Panc1 (cell line): Measurements from ENCODE around the gene NATD1. TPM values are rescaled to one million over a fixed set of nuclear protein-coding genes. Genes with fewer than 3 reads are reported as not detected.

Experiments used
- ATAC-seq: fragments of 200-7000 bp; cut with Tn5 transposase; 2 replicates; pipeline ENCODE4 v1.9.1; 2020; ENCODE audit warnings: mild to moderate bottlenecking, moderate library complexity
- BruUV-seq: library from RNA; stranded (reverse); fragments of 400-500 nt; replicated peaks from 2 replicates; lab custom pipeline; 2021; lab: Mats Ljungman, UMichigan
- CTCF ChIA-PET: fragments of 300-600 bp; sonication (Branson Sonifier 250); formaldehyde crosslinking; loops from one replicate; lab custom pipeline; 2022; ENCODE audit warnings: antibody characterized with exemption; lab: Charles Lee
- POLR2A ChIA-PET: fragments of 300-600 bp; sonication (Branson Sonifier 250); formaldehyde crosslinking; loops from one replicate; lab custom pipeline; 2022; ENCODE audit warnings: antibody characterized with exemption; lab: Charles Lee
- DNase-seq: peaks from one replicate; pipeline ENCODE4 v3.0.0-alpha.2; 2010; ENCODE audit warnings: low read depth, low spot score
- H3K27ac ChIP-seq: 2 replicates; pipeline ENCODE4 v1.5.1; 2011; ENCODE audit warnings: mild to moderate bottlenecking, low read length, inconsistent platforms
- H3K27me3 ChIP-seq: fragments of 200-500 bp; sonication (Bioruptor generic); 2 replicates; pipeline ENCODE4 v1.6.0; 2014; ENCODE audit warnings: low read length, inconsistent platforms; ENCODE audit not compliant: control insufficient read depth, insufficient read depth
- H3K36me3 ChIP-seq: fragments of 200-500 bp; sonication (Bioruptor generic); 2 replicates; pipeline ENCODE4 v1.5.1; 2014; ENCODE audit warnings: inconsistent platforms, mild to moderate bottlenecking, low read length, moderate library complexity; ENCODE audit not compliant: control insufficient read depth, insufficient read depth
- H3K4me1 ChIP-seq: 2 replicates; pipeline ENCODE4 v1.5.1; 2011; ENCODE audit warnings: inconsistent platforms, mild to moderate bottlenecking, low read length, moderate library complexity; ENCODE audit not compliant: control insufficient read depth, insufficient read depth
- H3K4me3 ChIP-seq, 2 experiments: 2 replicates each; pipeline ENCODE4 v1.5.1; 2011 to 2012; ENCODE audit warnings: low read depth in 2 of 2, low read length in 2 of 2, mild to moderate bottlenecking in 2 of 2, inconsistent platforms in 1 of 2, moderate library complexity in 1 of 2
- H3K9me3 ChIP-seq: fragments of 200-500 bp; sonication (Bioruptor generic); 2 replicates; pipeline ENCODE4 v1.5.1; 2014; ENCODE audit warnings: low read depth, mild to moderate bottlenecking, inconsistent platforms, low read length, moderate library complexity; ENCODE audit not compliant: control insufficient read depth, insufficient read depth
- CTCF ChIP-seq: fragments of 450-650 bp; IDR thresholded peaks from 2 replicates; pipeline ENCODE4 v1.5.1; 2017; ENCODE audit warnings: mild to moderate bottlenecking
- POLR2AphosphoS5 ChIP-seq: IDR thresholded peaks from 2 replicates; pipeline ENCODE4 v1.6.1; 2012; ENCODE audit warnings: mild to moderate bottlenecking, low read depth, low read length, moderate library complexity
- REST ChIP-seq, 2 experiments: IDR thresholded peaks; 2 replicates each; pipeline ENCODE4 v1.6.1; 2011 to 2012; ENCODE audit warnings: low read depth in 2 of 2, control low read depth in 1 of 2, low read length in 1 of 2, mild to moderate bottlenecking in 1 of 2, moderate library complexity in 1 of 2; ENCODE audit not compliant: insufficient read depth in 1 of 2
- SIN3A ChIP-seq: IDR thresholded peaks from 2 replicates; pipeline ENCODE4 v1.6.1; 2012; ENCODE audit warnings: low read depth, mild to moderate bottlenecking, low read length, moderate library complexity, borderline replicate concordance; ENCODE audit not compliant: insufficient read depth
- TCF7L2 ChIP-seq: IDR thresholded peaks from 2 replicates; pipeline ENCODE4 v1.6.1; 2011; ENCODE audit warnings: mild to moderate bottlenecking, low read depth, low read length, inconsistent platforms
- in situ Hi-C: cut with HindIII; loops from 2 replicates; pipeline ENCODE4 v1.10.0; 2016; ENCODE audit warnings: low sequenced_read_pairs, low pct_unique_long_range_greater_than_20kb
- intact Hi-C: fragments of 100-400 bp; cut with micrococcal nuclease; formaldehyde crosslinking; loops from one replicate; pipeline ENCODE4 v1.10.0; 2022; ENCODE audit not compliant: unreplicated experiment
- total RNA-seq: library from RNA; stranded (reverse); gene quantifications from one replicate; pipeline ENCODE4 v1.2.1, GENCODE V29; 2021; ENCODE audit not compliant: unreplicated experiment

Gene NATD1
- total RNA-seq, 1 experiment from 2014 or later, result 2.8 TPM

DNA sequence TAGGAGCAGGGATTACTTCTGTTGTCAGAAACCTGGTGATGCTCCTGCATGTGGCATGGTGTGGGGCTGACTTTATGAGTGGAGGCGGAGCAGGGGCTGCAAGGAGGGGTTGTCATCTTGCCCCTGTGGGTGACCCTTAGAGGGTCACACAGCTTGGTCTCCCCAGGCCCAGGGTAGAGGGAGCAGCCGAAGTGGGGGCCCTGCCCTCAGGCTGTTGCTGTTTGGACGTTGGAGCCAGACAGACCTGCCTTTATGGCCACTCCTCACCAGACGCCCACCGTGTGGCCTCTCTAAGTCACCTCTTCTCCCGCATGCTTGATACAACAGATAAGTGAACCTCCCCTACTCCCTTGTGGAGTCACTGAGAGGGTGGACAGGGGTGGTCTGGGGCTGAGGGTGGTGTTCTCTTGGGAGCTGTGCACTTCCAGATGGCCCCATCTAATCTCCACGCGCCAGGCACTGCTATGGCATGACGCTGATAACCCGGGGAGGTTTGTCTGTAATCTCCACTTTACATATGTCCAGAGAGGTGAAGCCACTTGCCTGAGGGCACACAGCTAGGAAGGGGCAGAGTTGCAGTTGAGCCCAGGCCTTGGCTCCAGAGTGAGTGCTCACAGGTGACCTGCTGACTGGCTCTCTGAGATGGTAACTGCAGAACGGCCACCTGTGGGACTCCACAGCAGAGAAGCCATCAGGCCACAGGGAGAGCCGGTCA lies 41.3 kb upstream of the NATD1 start:
- ChIA-PET CTCF (no interaction called here), POLR2A (no interaction called here)
- H3K27me3 ChIP-seq, result no peaks in the 10 kb centered on the region
- in situ Hi-C loops (no loop called here), intact Hi-C loops (no loop called here)
- TF ChIP-seq SIN3A (no peak), POLR2AphosphoS5 (no peak), CTCF (no peak), TCF7L2 (no peak), REST (IDR thresholded peaks at IDR 0.05; ENCODE audit: insufficient read depth in 1 of 2, low read depth in 2 of 2, low read length in 1 of 2) (no peak)
- H3K27ac ChIP-seq, result no peak overlapping the region
- DNase-seq (no peak), ATAC-seq (no peak)
- no peaks in the 10 kb centered on the region for H3K36me3 ChIP-seq
- peaks cover 13% of the 10 kb centered on the region for H3K4me1 ChIP-seq
- H3K9me3 ChIP-seq, result no peaks in the 10 kb centered on the region
- no peak overlapping the region for H3K4me3 ChIP-seq
- no TSS peak for BruUV-seq

DNA sequence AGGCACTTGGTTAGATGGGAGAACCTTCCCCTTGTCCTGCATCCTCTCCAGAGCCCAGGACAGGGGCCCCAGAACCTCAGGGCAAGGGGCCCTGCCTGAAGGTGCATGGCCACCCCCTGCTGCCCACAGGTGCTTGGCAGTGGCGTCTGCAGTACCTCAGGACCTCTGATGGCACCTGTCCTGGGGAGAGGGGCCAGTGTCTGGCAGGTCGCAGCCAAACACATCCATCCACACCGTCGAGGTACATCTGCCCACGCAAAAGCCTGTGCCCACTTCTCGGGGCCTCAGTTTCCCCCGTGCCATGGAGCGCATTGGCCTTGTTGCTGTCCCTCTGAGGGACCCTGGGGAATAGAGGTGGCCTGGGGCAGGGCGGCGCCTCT lies 40.6 kb upstream of the NATD1 start:
- POLR2A ChIA-PET, result no interaction called here
- intact Hi-C loops, result no loop called here
- no peak for ATAC-seq

More for the DNA sequence above, 40.6 kb upstream of the NATD1 start:
- no peaks in the 10 kb centered on the region for H3K27me3 ChIP-seq
- in situ Hi-C loops, result no loop called here
- no peak for TF ChIP-seq REST (IDR thresholded peaks at IDR 0.05; ENCODE audit: insufficient read depth in 1 of 2, low read depth in 2 of 2, low read length in 1 of 2)
- no peak for TF ChIP-seq CTCF
- no peak for TF ChIP-seq TCF7L2
- H3K4me3 ChIP-seq, result no peak overlapping the region
- no peaks in the 10 kb centered on the region for H3K9me3 ChIP-seq
- no peak for DNase-seq
- H3K4me1 ChIP-seq, result peaks cover 20% of the 10 kb centered on the region
- H3K27ac ChIP-seq, result no peak overlapping the region
- H3K36me3 ChIP-seq, result no peaks in the 10 kb centered on the region
- CTCF ChIA-PET, result no interaction called here
- BruUV-seq, result no TSS peak
